Right renal pelvis (tissue), 4 donors: ENCODE results near the gene HAUS3. TPM values are rescaled to one million over a fixed set of nuclear protein-coding genes. Genes with fewer than 3 reads are reported as not detected.

Source experiments
- polyA plus RNA-seq, 4 donors: library from polyadenylated mRNA; unstranded; fragments of 120-200 nt; gene quantifications; one replicate each; pipeline ENCODE4 v1.2.1, GENCODE V29; 2013; ENCODE audit not compliant: insufficient read length in 4 of 4

HAUS3 gene
- polyA plus RNA-seq, 4 donors = 18.7 to 23.1 (median 22.4) TPM

Other genes starting within 250 kb of the HAUS3 start
- gene NELFA, start 233.1 kb downstream of the HAUS3 start, polyA plus RNA-seq = 10 to 100 TPM; 31.5 to 42.9 (median 35.1) TPM
- 1 to 10 TPM; 5.4 to 7.8 (median 6.6) TPM for gene NAT8L, start 182.8 kb downstream of the HAUS3 start, polyA plus RNA-seq
- gene POLN, start within 50 bp of the HAUS3 start, polyA plus RNA-seq = 1 to 10 TPM; 2.4 to 3.5 (median 3.0) TPM
- 10 to 100 TPM; 59.8 to 69.4 (median 62.4) TPM for gene MXD4, start 20.0 kb upstream of the HAUS3 start, polyA plus RNA-seq
- 1 to 10 TPM; 1.9 to 3.0 (median 2.5) TPM for gene ZFYVE28, start 176.5 kb upstream of the HAUS3 start, polyA plus RNA-seq
- gene CFAP99, start 176.8 kb upstream of the HAUS3 start, polyA plus RNA-seq = under 1 TPM; 0.50 to 0.76 (median 0.63) TPM
- gene RNF4, start 227.0 kb upstream of the HAUS3 start, polyA plus RNA-seq = 10 to 100 TPM; 66.4 to 71.2 (median 67.1) TPM